IPS-15b (cell line): ENCODE measurements around the gene APOC1.
"Not testable (repeated sequence)": the region's sequence is repeated elsewhere in the genome, so short reads cannot be mapped to it uniquely, and the experiment has no call there.

Experiments
- H3K27me3 ChIP-seq: one replicate; pipeline ENCODE4 v1.6.1; 2013; ENCODE audit warnings: low read length; ENCODE audit not compliant: control insufficient read depth, insufficient read depth
- H3K36me3 ChIP-seq: one replicate; pipeline ENCODE4 v1.6.1; 2013; ENCODE audit warnings: low read length; ENCODE audit not compliant: control insufficient read depth, insufficient read depth
- H3K4me1 ChIP-seq: one replicate; pipeline ENCODE4 v1.6.1; 2013; ENCODE audit warnings: mild to moderate bottlenecking, low read length; ENCODE audit not compliant: control insufficient read depth, insufficient read depth
- H3K4me3 ChIP-seq: one replicate; pipeline ENCODE4 v1.5.1; 2013; ENCODE audit warnings: low read depth, low read length
- H3K9ac ChIP-seq: one replicate; pipeline ENCODE4 v1.6.1; 2013; ENCODE audit warnings: low read depth, mild to moderate bottlenecking, low read length
- H3K9me3 ChIP-seq: one replicate; pipeline ENCODE4 v1.6.1; 2013; ENCODE audit warnings: mild to moderate bottlenecking, low read length; ENCODE audit not compliant: control insufficient read depth, insufficient read depth

The APOC1 gene

GRCh38 chr19:44914433-44915206, at the start of gene APOC1:
APOC1 (plus strand) TSS chr19:44914608; CDS start chr19:44914892, 284 bp downstream.
- not testable (repeated sequence) for H3K27me3 ChIP-seq, H3K36me3 ChIP-seq, H3K4me1 ChIP-seq, H3K9me3 ChIP-seq
- Histone ChIP-seq H3K9ac (peak within 1 kb of the TSS; percentile 88), H3K4me3 (peak within 1 kb of the TSS; percentile 74)

GRCh38 chr19:44865196-44865767, 49.1 kb upstream of the APOC1 start:
- Histone ChIP-seq H3K4me1 (no peaks in the 10 kb centered on the region), H3K4me3 (no peak overlapping the region), H3K9ac (no peak overlapping the region), H3K27me3 (no peaks in the 10 kb centered on the region), H3K36me3 (peaks cover 21% of the 10 kb centered on the region), H3K9me3 (no peaks in the 10 kb centered on the region)

GRCh38 chr19:44866664-44867063, 47.7 kb upstream of the APOC1 start:
- Histone ChIP-seq H3K36me3 (peaks cover 23% of the 10 kb centered on the region), H3K9ac (no peak overlapping the region), H3K4me1 (no peaks in the 10 kb centered on the region), H3K4me3 (no peak overlapping the region), H3K27me3 (no peaks in the 10 kb centered on the region), H3K9me3 (no peaks in the 10 kb centered on the region)

GRCh38 chr19:44867578-44867977, 46.8 kb upstream of the APOC1 start:
- H3K27me3 ChIP-seq, result no peaks in the 10 kb centered on the region

GRCh38 chr19:44869733-44870470, 44.5 kb upstream of the APOC1 start:
- no peak overlapping the region for H3K4me3 ChIP-seq
- no peak overlapping the region for H3K9ac ChIP-seq
- H3K27me3 ChIP-seq, result no peaks in the 10 kb centered on the region
- H3K4me1 ChIP-seq, result no peaks in the 10 kb centered on the region
- H3K36me3 ChIP-seq, result peaks cover 55% of the 10 kb centered on the region
- no peaks in the 10 kb centered on the region for H3K9me3 ChIP-seq

More at GRCh38 chr19:44867578-44867977, 46.8 kb upstream of the APOC1 start:
- no peaks in the 10 kb centered on the region for H3K4me1 ChIP-seq
- H3K36me3 ChIP-seq, result peaks cover 32% of the 10 kb centered on the region
- H3K4me3 ChIP-seq, result no peak overlapping the region
- no peak overlapping the region for H3K9ac ChIP-seq
- H3K9me3 ChIP-seq, result no peaks in the 10 kb centered on the region

- no peak overlapping the region for H3K9ac ChIP-seq
- H3K27me3 ChIP-seq, result no peaks in the 10 kb centered on the region
- H3K4me3 ChIP-seq, result no peak overlapping the region
- H3K36me3 ChIP-seq, result peaks cover 59% of the 10 kb centered on the region
- no peaks in the 10 kb centered on the region for H3K4me1 ChIP-seq
- no peaks in the 10 kb centered on the region for H3K9me3 ChIP-seq
Measured at GRCh38 chr19:44871809-44872208, 42.6 kb upstream of the APOC1 start.

GRCh38 chr19:44872661-44873060, 41.7 kb upstream of the APOC1 start:
- Histone ChIP-seq H3K9me3 (no peaks in the 10 kb centered on the region), H3K27me3 (no peaks in the 10 kb centered on the region), H3K9ac (no peak overlapping the region), H3K36me3 (peaks cover 63% of the 10 kb centered on the region), H3K4me1 (peaks cover 2% of the 10 kb centered on the region), H3K4me3 (no peak overlapping the region)

GRCh38 chr19:44874317-44874716, 40.1 kb upstream of the APOC1 start:
- Histone ChIP-seq H3K27me3 (no peaks in the 10 kb centered on the region), H3K36me3 (peaks cover 72% of the 10 kb centered on the region), H3K4me3 (no peak overlapping the region), H3K9me3 (no peaks in the 10 kb centered on the region), H3K9ac (no peak overlapping the region), H3K4me1 (peaks cover 7% of the 10 kb centered on the region)

GRCh38 chr19:44875666-44876451, 38.5 kb upstream of the APOC1 start:
- H3K9me3 ChIP-seq, result no peaks in the 10 kb centered on the region
- peaks cover 72% of the 10 kb centered on the region for H3K36me3 ChIP-seq
- peak overlapping the region; percentile 37 for H3K9ac ChIP-seq
- peaks cover 9% of the 10 kb centered on the region for H3K4me1 ChIP-seq
- H3K27me3 ChIP-seq, result no peaks in the 10 kb centered on the region
- H3K4me3 ChIP-seq, result no peak overlapping the region

- Histone ChIP-seq H3K9me3 (no peaks in the 10 kb centered on the region), H3K36me3 (peaks cover 66% of the 10 kb centered on the region), H3K4me3 (no peak overlapping the region), H3K9ac (no peak overlapping the region), H3K27me3 (no peaks in the 10 kb centered on the region), H3K4me1 (peaks cover 9% of the 10 kb centered on the region)
Measured at GRCh38 chr19:44876930-44877535, 37.4 kb upstream of the APOC1 start.
